ENCODE data around the gene BOLA1. TPM values are rescaled to one million over a fixed set of nuclear protein-coding genes. Genes with fewer than 3 reads are reported as not detected.

The BOLA1 gene
- total and polyA plus RNA-seq, 2 experiments from 2014 or later = 18.4 to 26.2 TPM

GRCh38 chr1:149926296-149926695 is 26.9 kb downstream of the BOLA1 start:
- Mint-ChIP-seq H3K36me3 (ENCODE audit: low read depth) (peaks cover 53% of the 10 kb centered on the region), H3K4me3 (peak overlapping the region; percentile 98), H3K9me3 (no peaks in the 10 kb centered on the region), H3K27ac (no peak overlapping the region), H3K4me1 (peaks cover 16% of the 10 kb centered on the region), H3K27me3 (ENCODE audit: insufficient read depth, low read depth, poor library complexity) (peaks cover 5% of the 10 kb centered on the region)
- peaks cover 40% of the 10 kb centered on the region for H3K36me3 ChIP-seq (ENCODE audit: insufficient read depth)
- ATAC-seq (no peak), DNase-seq (ENCODE audit: low spot score) (no peak)
- peaks cover 12% of the 10 kb centered on the region for H4K20me1 ChIP-seq (replicated peaks; ENCODE audit: insufficient read depth)
- peaks cover 20% of the 10 kb centered on the region for H3K4me1 ChIP-seq (ENCODE audit: insufficient read depth)
- no peak for TF ChIP-seq JUNB (IDR thresholded peaks at IDR 0.05; ENCODE audit: unreplicated experiment)
- TF ChIP-seq POLR2AphosphoS5 (IDR thresholded peaks at IDR 0.05; ENCODE audit: low read depth) = no peak
- TF ChIP-seq EZH2phosphoT487 (IDR thresholded peaks at IDR 0.05; ENCODE audit: unreplicated experiment) = no peak
- no peak for TF ChIP-seq ZNF331 (CRISPR knock-in tag; IDR thresholded peaks at IDR 0.05; ENCODE audit: low read depth)
- TF ChIP-seq, protein P1, sequence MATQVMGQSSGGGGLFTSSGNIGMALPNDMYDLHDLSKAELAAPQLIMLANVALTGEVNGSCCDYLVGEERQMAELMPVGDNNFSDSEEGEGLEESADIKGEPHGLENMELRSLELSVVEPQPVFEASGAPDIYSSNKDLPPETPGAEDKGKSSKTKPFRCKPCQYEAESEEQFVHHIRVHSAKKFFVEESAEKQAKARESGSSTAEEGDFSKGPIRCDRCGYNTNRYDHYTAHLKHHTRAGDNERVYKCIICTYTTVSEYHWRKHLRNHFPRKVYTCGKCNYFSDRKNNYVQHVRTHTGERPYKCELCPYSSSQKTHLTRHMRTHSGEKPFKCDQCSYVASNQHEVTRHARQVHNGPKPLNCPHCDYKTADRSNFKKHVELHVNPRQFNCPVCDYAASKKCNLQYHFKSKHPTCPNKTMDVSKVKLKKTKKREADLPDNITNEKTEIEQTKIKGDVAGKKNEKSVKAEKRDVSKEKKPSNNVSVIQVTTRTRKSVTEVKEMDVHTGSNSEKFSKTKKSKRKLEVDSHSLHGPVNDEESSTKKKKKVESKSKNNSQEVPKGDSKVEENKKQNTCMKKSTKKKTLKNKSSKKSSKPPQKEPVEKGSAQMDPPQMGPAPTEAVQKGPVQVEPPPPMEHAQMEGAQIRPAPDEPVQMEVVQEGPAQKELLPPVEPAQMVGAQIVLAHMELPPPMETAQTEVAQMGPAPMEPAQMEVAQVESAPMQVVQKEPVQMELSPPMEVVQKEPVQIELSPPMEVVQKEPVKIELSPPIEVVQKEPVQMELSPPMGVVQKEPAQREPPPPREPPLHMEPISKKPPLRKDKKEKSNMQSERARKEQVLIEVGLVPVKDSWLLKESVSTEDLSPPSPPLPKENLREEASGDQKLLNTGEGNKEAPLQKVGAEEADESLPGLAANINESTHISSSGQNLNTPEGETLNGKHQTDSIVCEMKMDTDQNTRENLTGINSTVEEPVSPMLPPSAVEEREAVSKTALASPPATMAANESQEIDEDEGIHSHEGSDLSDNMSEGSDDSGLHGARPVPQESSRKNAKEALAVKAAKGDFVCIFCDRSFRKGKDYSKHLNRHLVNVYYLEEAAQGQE (IDR thresholded peaks at IDR 0.05; ENCODE audit: unreplicated experiment) = no peak
- no peak for TF ChIP-seq ETS1 (IDR thresholded peaks at IDR 0.05)
- TF ChIP-seq, protein P2, sequence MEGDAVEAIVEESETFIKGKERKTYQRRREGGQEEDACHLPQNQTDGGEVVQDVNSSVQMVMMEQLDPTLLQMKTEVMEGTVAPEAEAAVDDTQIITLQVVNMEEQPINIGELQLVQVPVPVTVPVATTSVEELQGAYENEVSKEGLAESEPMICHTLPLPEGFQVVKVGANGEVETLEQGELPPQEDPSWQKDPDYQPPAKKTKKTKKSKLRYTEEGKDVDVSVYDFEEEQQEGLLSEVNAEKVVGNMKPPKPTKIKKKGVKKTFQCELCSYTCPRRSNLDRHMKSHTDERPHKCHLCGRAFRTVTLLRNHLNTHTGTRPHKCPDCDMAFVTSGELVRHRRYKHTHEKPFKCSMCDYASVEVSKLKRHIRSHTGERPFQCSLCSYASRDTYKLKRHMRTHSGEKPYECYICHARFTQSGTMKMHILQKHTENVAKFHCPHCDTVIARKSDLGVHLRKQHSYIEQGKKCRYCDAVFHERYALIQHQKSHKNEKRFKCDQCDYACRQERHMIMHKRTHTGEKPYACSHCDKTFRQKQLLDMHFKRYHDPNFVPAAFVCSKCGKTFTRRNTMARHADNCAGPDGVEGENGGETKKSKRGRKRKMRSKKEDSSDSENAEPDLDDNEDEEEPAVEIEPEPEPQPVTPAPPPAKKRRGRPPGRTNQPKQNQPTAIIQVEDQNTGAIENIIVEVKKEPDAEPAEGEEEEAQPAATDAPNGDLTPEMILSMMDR (conservative IDR thresholded peaks at IDR 0.05; ENCODE audit: low read depth in 2 of 2) = no peak
- TF ChIP-seq, protein P3, sequence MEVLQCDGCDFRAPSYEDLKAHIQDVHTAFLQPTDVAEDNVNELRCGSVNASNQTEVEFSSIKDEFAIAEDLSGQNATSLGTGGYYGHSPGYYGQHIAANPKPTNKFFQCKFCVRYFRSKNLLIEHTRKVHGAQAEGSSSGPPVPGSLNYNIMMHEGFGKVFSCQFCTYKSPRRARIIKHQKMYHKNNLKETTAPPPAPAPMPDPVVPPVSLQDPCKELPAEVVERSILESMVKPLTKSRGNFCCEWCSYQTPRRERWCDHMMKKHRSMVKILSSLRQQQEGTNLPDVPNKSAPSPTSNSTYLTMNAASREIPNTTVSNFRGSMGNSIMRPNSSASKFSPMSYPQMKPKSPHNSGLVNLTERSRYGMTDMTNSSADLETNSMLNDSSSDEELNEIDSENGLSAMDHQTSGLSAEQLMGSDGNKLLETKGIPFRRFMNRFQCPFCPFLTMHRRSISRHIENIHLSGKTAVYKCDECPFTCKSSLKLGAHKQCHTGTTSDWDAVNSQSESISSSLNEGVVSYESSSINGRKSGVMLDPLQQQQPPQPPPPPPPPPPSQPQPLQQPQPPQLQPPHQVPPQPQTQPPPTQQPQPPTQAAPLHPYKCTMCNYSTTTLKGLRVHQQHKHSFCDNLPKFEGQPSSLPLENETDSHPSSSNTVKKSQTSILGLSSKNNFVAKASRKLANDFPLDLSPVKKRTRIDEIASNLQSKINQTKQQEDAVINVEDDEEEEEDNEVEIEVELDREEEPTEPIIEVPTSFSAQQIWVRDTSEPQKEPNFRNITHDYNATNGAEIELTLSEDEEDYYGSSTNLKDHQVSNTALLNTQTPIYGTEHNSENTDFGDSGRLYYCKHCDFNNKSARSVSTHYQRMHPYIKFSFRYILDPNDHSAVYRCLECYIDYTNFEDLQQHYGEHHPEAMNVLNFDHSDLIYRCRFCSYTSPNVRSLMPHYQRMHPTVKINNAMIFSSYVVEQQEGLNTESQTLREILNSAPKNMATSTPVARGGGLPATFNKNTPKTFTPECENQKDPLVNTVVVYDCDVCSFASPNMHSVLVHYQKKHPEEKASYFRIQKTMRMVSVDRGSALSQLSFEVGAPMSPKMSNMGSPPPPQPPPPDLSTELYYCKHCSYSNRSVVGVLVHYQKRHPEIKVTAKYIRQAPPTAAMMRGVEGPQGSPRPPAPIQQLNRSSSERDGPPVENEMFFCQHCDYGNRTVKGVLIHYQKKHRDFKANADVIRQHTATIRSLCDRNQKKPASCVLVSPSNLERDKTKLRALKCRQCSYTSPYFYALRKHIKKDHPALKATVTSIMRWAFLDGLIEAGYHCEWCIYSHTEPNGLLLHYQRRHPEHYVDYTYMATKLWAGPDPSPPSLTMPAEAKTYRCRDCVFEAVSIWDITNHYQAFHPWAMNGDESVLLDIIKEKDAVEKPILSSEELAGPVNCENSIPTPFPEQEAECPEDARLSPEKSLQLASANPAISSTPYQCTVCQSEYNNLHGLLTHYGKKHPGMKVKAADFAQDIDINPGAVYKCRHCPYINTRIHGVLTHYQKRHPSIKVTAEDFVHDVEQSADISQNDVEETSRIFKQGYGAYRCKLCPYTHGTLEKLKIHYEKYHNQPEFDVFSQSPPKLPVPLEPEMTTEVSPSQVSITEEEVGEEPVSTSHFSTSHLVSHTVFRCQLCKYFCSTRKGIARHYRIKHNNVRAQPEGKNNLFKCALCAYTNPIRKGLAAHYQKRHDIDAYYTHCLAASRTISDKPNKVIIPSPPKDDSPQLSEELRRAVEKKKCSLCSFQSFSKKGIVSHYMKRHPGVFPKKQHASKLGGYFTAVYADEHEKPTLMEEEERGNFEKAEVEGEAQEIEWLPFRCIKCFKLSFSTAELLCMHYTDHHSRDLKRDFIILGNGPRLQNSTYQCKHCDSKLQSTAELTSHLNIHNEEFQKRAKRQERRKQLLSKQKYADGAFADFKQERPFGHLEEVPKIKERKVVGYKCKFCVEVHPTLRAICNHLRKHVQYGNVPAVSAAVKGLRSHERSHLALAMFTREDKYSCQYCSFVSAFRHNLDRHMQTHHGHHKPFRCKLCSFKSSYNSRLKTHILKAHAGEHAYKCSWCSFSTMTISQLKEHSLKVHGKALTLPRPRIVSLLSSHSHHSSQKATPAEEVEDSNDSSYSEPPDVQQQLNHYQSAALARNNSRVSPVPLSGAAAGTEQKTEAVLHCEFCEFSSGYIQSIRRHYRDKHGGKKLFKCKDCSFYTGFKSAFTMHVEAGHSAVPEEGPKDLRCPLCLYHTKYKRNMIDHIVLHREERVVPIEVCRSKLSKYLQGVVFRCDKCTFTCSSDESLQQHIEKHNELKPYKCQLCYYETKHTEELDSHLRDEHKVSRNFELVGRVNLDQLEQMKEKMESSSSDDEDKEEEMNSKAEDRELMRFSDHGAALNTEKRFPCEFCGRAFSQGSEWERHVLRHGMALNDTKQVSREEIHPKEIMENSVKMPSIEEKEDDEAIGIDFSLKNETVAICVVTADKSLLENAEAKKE (CRISPR knock-in tag; IDR thresholded peaks at IDR 0.05) = no peak
- no peak for TF ChIP-seq ZNF114 (CRISPR knock-in tag; IDR thresholded peaks at IDR 0.05)
- no peak for TF ChIP-seq STAT1 (IDR thresholded peaks at IDR 0.05; ENCODE audit: unreplicated experiment)
- no peak for TF ChIP-seq NANOG (IDR thresholded peaks at IDR 0.05; ENCODE audit: borderline replicate concordance)
- no peak for TF ChIP-seq EZH2 (IDR thresholded peaks at IDR 0.05; ENCODE audit: low read depth, unreplicated experiment)
- no peak for TF ChIP-seq CREB1 (CRISPR knock-in tag; IDR thresholded peaks at IDR 0.05; ENCODE audit: low read depth)
- H3K4me2 ChIP-seq = peak overlapping the region; percentile 88
- no peaks in the 10 kb centered on the region for H3K27me3 ChIP-seq (ENCODE audit: insufficient read depth)
- H3K4me3 ChIP-seq = peak overlapping the region; percentile 75
- no peak overlapping the region for H2AFZ ChIP-seq
- H3K79me2 ChIP-seq (replicated peaks; ENCODE audit: insufficient read depth) = peaks cover 32% of the 10 kb centered on the region
- no peak overlapping the region for H3K27ac ChIP-seq (ENCODE audit: low read depth)
- H3F3A ChIP-seq (replicated peaks; ENCODE audit: low read depth) = peaks cover 21% of the 10 kb centered on the region
- H3K9me2 ChIP-seq (ENCODE audit: insufficient read depth) = no peaks in the 10 kb centered on the region
